Lung (tissue), 12 donors: ENCODE data around the gene YRDC. TPM values are rescaled to one million over a fixed set of nuclear protein-coding genes. Genes with fewer than 3 reads are reported as not detected.

Experiments used
- ATAC-seq: fragments of 200-7000 bp; cut with Tn5 transposase; one replicate; pipeline ENCODE4 v1.9.1; 2020; ENCODE audit warnings: moderate number of reproducible peaks; ENCODE audit not compliant: insufficient read depth, low FRiP score
- DNase-seq, 3 donors: peaks; one replicate each; pipeline ENCODE4 v3.0.0-alpha.2; 2013 to 2017
- H3K27ac ChIP-seq, 2 donors: one replicate each; pipeline ENCODE4 v1.5.1; 2013; ENCODE audit warnings: mild to moderate bottlenecking in 2 of 2, moderate library complexity in 2 of 2, control low read depth in 1 of 2, inconsistent platforms in 1 of 2, low read depth in 1 of 2, low read length in 1 of 2
- H3K27me3 ChIP-seq, 3 donors: one replicate each; pipeline ENCODE4 v1.5.1; 2013; ENCODE audit warnings: low read length in 2 of 3; ENCODE audit not compliant: control insufficient read depth in 3 of 3, insufficient read depth in 3 of 3
- H3K36me3 ChIP-seq, 4 donors: one replicate each; pipeline ENCODE4 v1.5.1; 2013; ENCODE audit warnings: low read length in 4 of 4, mild to moderate bottlenecking in 1 of 4, moderate library complexity in 1 of 4; ENCODE audit not compliant: control insufficient read depth in 4 of 4, insufficient read depth in 4 of 4
- H3K4me1 ChIP-seq, 5 donors: one replicate each; pipeline ENCODE4 v1.5.1; 2013; ENCODE audit warnings: low read length in 5 of 5, mild to moderate bottlenecking in 2 of 5, moderate library complexity in 1 of 5; ENCODE audit not compliant: control insufficient read depth in 5 of 5, insufficient read depth in 5 of 5
- H3K4me3 ChIP-seq: one replicate; pipeline ENCODE4 v1.5.1; 2013; ENCODE audit warnings: mild to moderate bottlenecking, control low read depth, moderate library complexity
- H3K9ac ChIP-seq, 2 donors: one replicate each; pipeline ENCODE4 v1.5.1; 2013; ENCODE audit warnings: low read length in 2 of 2, control low read depth in 1 of 2; ENCODE audit not compliant: insufficient read depth in 1 of 2
- H3K9me3 ChIP-seq, 4 donors: one replicate each; pipeline ENCODE4 v1.5.1; 2013; ENCODE audit warnings: low read length in 3 of 4, mild to moderate bottlenecking in 1 of 4, moderate library complexity in 1 of 4; ENCODE audit not compliant: control insufficient read depth in 4 of 4, insufficient read depth in 3 of 4
- CTCF ChIP-seq: IDR thresholded peaks from 2 replicates; pipeline ENCODE4 v1.5.1; 2012; ENCODE audit warnings: mild to moderate bottlenecking; ENCODE audit errors: control extremely low read depth, extremely low read depth
- WGBS, 2 donors: extraction: QIAGEN DNeasy Blood & Tissue Kit; methylation state at CpG; one replicate each; pipeline ENCODE4 v1.1.7; 2013; 5-methylcytosine and 5-hydroxymethylcytosine counted together
- polyA plus RNA-seq, 2 donors: library from polyadenylated mRNA; stranded (reverse); fragments of 200-250 nt; gene quantifications; one replicate each; pipeline ENCODE4 v1.2.1, GENCODE V29; 2013
- total RNA-seq, 2 donors: library from RNA; depleted of rRNA in 1 of 2; stranded (reverse); fragments of >200 nt in 1 of 2; gene quantifications; one replicate each; pipeline ENCODE4 v1.2.1, GENCODE V29; 2014 to 2021
- donor health status: control.
- donor health status: control.
- donor health status: Bipolar disorder and iron deficiency.
- donor health status: healthy.
- donor health status: DM: yes; HTN: yes; CAD: no.

Gene YRDC
- total and polyA plus RNA-seq, 4 donors: 9.5 to 26.2 (median 15.1) TPM

GRCh38 chr1:37822906-37823815, 15.2 kb upstream of the YRDC start:
- no peaks in the 10 kb centered on the region for H3K9me3 ChIP-seq
- no peaks in the 10 kb centered on the region for H3K27me3 ChIP-seq
- no peak for TF ChIP-seq CTCF
- 93 to 94% methylated on average over 9 of the region's 9 CpGs for WGBS, 2 donors
- no peak for DNase-seq
- H3K36me3 ChIP-seq: peaks cover 17 to 29% (median 21%) of the 10 kb centered on the region in 4 donors
- H3K4me1 ChIP-seq: peaks cover 0 to 2% (median 0%) of the 10 kb centered on the region in 5 donors
- H3K4me3 ChIP-seq: no peak overlapping the region
- no peak overlapping the region for H3K9ac ChIP-seq
- ATAC-seq: no peak
- no peak overlapping the region for H3K27ac ChIP-seq

- DNase-seq (no peak), ATAC-seq (no peak)
- TF ChIP-seq CTCF: no peak
- WGBS, 2 donors: 84 to 91% methylated on average over 2 of the region's 2 CpGs
- H3K27ac ChIP-seq: no peak overlapping the region
- no peaks in the 10 kb centered on the region for H3K9me3 ChIP-seq
- peaks cover 14 to 26% (median 24%) of the 10 kb centered on the region in 4 donors for H3K36me3 ChIP-seq
- H3K4me3 ChIP-seq: no peak overlapping the region
- no peak overlapping the region for H3K9ac ChIP-seq
- no peaks in the 10 kb centered on the region for H3K27me3 ChIP-seq
- peaks cover 0 to 3% (median 0%) of the 10 kb centered on the region in 5 donors for H3K4me1 ChIP-seq
Observed at GRCh38 chr1:37821481-37821880, 13.5 kb upstream of the YRDC start.

- DNase-seq: no peak
- 44 to 63% methylated on average over 2 of the region's 2 CpGs for WGBS, 2 donors
- no peak overlapping the region for H3K9ac ChIP-seq
- ATAC-seq: no peak
- no peak overlapping the region for H3K4me3 ChIP-seq
- H3K4me1 ChIP-seq: peaks cover 0 to 4% (median 0%) of the 10 kb centered on the region in 5 donors
- H3K27ac ChIP-seq: no peak overlapping the region
- no peaks in the 10 kb centered on the region for H3K9me3 ChIP-seq
- peaks cover 15 to 38% (median 20%) of the 10 kb centered on the region in 4 donors for H3K36me3 ChIP-seq
- H3K27me3 ChIP-seq: no peaks in the 10 kb centered on the region
- no peak for TF ChIP-seq CTCF
Observed at GRCh38 chr1:37817481-37817880, 9.5 kb upstream of the YRDC start.
